Heart left ventricle (tissue), 13 donors: ENCODE data around the gene GSPT1.
"Not testable (repeated sequence)": the region's sequence is repeated elsewhere in the genome, so short reads cannot be mapped to it uniquely, and the experiment has no call there.

Experiments
- CTCF ChIP-seq, 12 donors: fragments of 200-600 bp; sonication (generic) in 4 of 12; IDR thresholded peaks; one replicate each; pipeline versions ENCODE4 v1.5.0 to v1.8.0; 2018 to 2022; ENCODE audit warnings: antibody characterized with exemption in 12 of 12, mild to moderate bottlenecking in 5 of 12
- POLR2A ChIP-seq, 2 donors: fragments of 450-650 bp; IDR thresholded peaks; one replicate each; pipeline ENCODE4 v1.6.1; 2017; ENCODE audit warnings: antibody characterized with exemption in 2 of 2, mild to moderate bottlenecking in 2 of 2, moderate library complexity in 2 of 2
- donor health status: ischemic (EF 13 %, LVEDD 7.1; RV severe dilation, severe dysfunction).
- donor health status: DM: no; HTN: yes; CAD: no.
- donor health status: DM: no; HTN: no; CAD: no.
- donor health status: ischemic (EF 25% LVEDD 6.9; RV normal size, moderate dysfunction).
- donor health status: ischemic (EF 25% LVEDD 5.7; RV mildly dilated, moderate dysfunction).
- donor health status: ischemic (EF 35%, LVEDD 5.7; RV mildly dilated, moderate dysfunction).
- donor health status: nonischemic (EF 11% LVEDD 7.7; RV severe dilation, severe dysfunction).
- donor health status: DM: yes; HTN: yes; CAD: no.
- donor health status: PGD.
- donor health status: ischemic (EF 29% LVEDD 5.4; RV normal size, mild dysfunction).
- donor health status: nonischemic (EF 23%, LVEDD 6.1; RV moderate dilation, normal function).

GRCh38 chr16:11941945-11942344 lies 26.2 kb upstream of the GSPT1 start, which contains the start of gene NPIPB2:
- not testable (repeated sequence) for TF ChIP-seq CTCF, POLR2A (IDR thresholded peaks at IDR 0.05)
